Astrocyte (in vitro differentiated cells and primary cell): ENCODE data around the gene CFAP161. TPM values are rescaled to one million over a fixed set of nuclear protein-coding genes. Genes with fewer than 3 reads are reported as not detected.

Experiments
- DNase-seq: peaks from one replicate; pipeline ENCODE4 v3.0.0-alpha.2; 2010; ENCODE audit warnings: low read depth
- FAIRE-seq: peaks from 2 replicates; lab custom pipeline; 2011; peaks lifted over from hg19 to GRCh38; lab: Jason Lieb, UNC
- H2AFZ ChIP-seq: 2 replicates; pipeline ENCODE4 v1.6.0; 2012; ENCODE audit warnings: low read depth, low read length, inconsistent platforms
- H3K27ac ChIP-seq: 2 replicates; pipeline ENCODE4 v1.5.1; 2011; ENCODE audit warnings: low read depth, low read length, inconsistent platforms
- H3K27me3 ChIP-seq: 2 replicates; pipeline ENCODE4 v1.6.0; 2011; ENCODE audit warnings: low read length, inconsistent platforms; ENCODE audit not compliant: insufficient read depth
- H3K36me3 ChIP-seq: 2 replicates; pipeline ENCODE4 v1.5.1; 2011; ENCODE audit warnings: low read length, inconsistent platforms; ENCODE audit not compliant: insufficient read depth
- H3K4me1 ChIP-seq: 2 replicates; pipeline ENCODE4 v1.5.1; 2011; ENCODE audit warnings: low read length, inconsistent platforms; ENCODE audit not compliant: insufficient read depth
- H3K4me2 ChIP-seq: 2 replicates; pipeline ENCODE4 v1.6.0; 2012; ENCODE audit warnings: low read length, inconsistent platforms
- H3K4me3 ChIP-seq: 2 replicates; pipeline ENCODE4 v1.5.1; 2011; ENCODE audit warnings: low read depth, mild to moderate bottlenecking, low read length, inconsistent platforms; ENCODE audit not compliant: insufficient read depth
- H3K79me2 ChIP-seq: 2 replicates; pipeline ENCODE4 v1.6.0; 2012; ENCODE audit warnings: mild to moderate bottlenecking, low read length, inconsistent platforms; ENCODE audit not compliant: insufficient read depth
- H3K9ac ChIP-seq: 2 replicates; pipeline ENCODE4 v1.6.0; 2012; ENCODE audit warnings: mild to moderate bottlenecking, low read length, inconsistent platforms
- H3K9me3 ChIP-seq: 2 replicates; pipeline ENCODE4 v1.5.1; 2012; ENCODE audit warnings: low read depth, mild to moderate bottlenecking, low read length, inconsistent platforms; ENCODE audit not compliant: insufficient read depth
- H4K20me1 ChIP-seq: 2 replicates; pipeline ENCODE4 v1.6.0; 2012; ENCODE audit warnings: low read length, inconsistent platforms; ENCODE audit not compliant: insufficient read depth
- H3K27ac Mint-ChIP-seq: one replicate; pipeline ENCODE4 v1.8.0; 2021; ENCODE audit warnings: mild to moderate bottlenecking, mixed read lengths; ENCODE audit not compliant: unreplicated experiment
- H3K27me3 Mint-ChIP-seq: one replicate; pipeline ENCODE4 v1.8.0; 2021; ENCODE audit warnings: low read depth, mixed read lengths; ENCODE audit not compliant: unreplicated experiment
- H3K36me3 Mint-ChIP-seq: one replicate; pipeline ENCODE4 v1.8.0; 2021; ENCODE audit warnings: low read depth, mixed read lengths; ENCODE audit not compliant: unreplicated experiment
- H3K4me1 Mint-ChIP-seq: one replicate; pipeline ENCODE4 v1.8.0; 2021; ENCODE audit warnings: low read depth, mixed read lengths; ENCODE audit not compliant: unreplicated experiment
- H3K4me3 Mint-ChIP-seq: one replicate; pipeline ENCODE4 v1.8.0; 2021; ENCODE audit warnings: mild to moderate bottlenecking, moderate library complexity, mixed read lengths; ENCODE audit not compliant: unreplicated experiment
- H3K9me3 Mint-ChIP-seq: one replicate; pipeline ENCODE4 v1.8.0; 2021; ENCODE audit warnings: mild to moderate bottlenecking, mixed read lengths; ENCODE audit not compliant: unreplicated experiment
- EZH2 ChIP-seq: IDR thresholded peaks from 2 replicates; pipeline ENCODE4 v1.6.1; 2012; ENCODE audit warnings: mild to moderate bottlenecking, low read length, inconsistent platforms; ENCODE audit not compliant: insufficient read depth
- total RNA-seq: library from RNA; stranded (reverse); gene quantifications from 2 replicates; pipeline ENCODE4 v1.2.1, GENCODE V29; 2021
- TF ChIP-seq, protein P1 (sequence below): IDR thresholded peaks from 2 replicates; pipeline ENCODE4 v1.5.1; 2011; ENCODE audit warnings: low read depth, mild to moderate bottlenecking, inconsistent platforms, low read length, moderate library complexity; ENCODE audit not compliant: insufficient read depth

Gene CFAP161
- total RNA-seq, 1 donor from 2014 or later, result 0.27 TPM

DNA sequence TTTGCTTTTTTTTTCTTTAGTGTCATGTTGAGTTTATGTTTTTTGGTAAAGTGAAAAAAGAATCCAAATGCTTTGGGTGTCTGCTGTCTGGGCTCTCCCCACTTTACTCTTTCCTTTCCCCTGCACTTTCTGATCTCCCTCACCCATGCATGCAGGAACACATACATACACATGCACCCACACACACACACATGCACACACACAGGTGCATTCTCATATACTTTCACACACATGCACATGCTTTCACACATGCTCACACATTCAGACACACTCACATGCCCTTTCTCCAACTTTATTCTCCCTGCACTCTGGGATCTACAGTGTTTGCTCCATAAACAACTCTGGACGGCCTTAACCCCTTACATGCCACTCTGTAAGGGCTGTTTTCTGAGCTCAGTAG, 46.4 kb upstream of the CFAP161 start:
- no peak overlapping the region for H3K9ac ChIP-seq
- Mint-ChIP-seq H3K27ac (no peak overlapping the region), H3K27me3 (no peaks in the 10 kb centered on the region), H3K36me3 (no peaks in the 10 kb centered on the region), H3K4me3 (no peak overlapping the region), H3K9me3 (no peaks in the 10 kb centered on the region), H3K4me1 (peaks cover 16% of the 10 kb centered on the region)
- no peak for FAIRE-seq
- H4K20me1 ChIP-seq, result no peaks in the 10 kb centered on the region
- H2AFZ ChIP-seq, result no peak overlapping the region
- H3K79me2 ChIP-seq, result no peaks in the 10 kb centered on the region
- no peak overlapping the region for H3K4me3 ChIP-seq
- TF ChIP-seq, protein P1, sequence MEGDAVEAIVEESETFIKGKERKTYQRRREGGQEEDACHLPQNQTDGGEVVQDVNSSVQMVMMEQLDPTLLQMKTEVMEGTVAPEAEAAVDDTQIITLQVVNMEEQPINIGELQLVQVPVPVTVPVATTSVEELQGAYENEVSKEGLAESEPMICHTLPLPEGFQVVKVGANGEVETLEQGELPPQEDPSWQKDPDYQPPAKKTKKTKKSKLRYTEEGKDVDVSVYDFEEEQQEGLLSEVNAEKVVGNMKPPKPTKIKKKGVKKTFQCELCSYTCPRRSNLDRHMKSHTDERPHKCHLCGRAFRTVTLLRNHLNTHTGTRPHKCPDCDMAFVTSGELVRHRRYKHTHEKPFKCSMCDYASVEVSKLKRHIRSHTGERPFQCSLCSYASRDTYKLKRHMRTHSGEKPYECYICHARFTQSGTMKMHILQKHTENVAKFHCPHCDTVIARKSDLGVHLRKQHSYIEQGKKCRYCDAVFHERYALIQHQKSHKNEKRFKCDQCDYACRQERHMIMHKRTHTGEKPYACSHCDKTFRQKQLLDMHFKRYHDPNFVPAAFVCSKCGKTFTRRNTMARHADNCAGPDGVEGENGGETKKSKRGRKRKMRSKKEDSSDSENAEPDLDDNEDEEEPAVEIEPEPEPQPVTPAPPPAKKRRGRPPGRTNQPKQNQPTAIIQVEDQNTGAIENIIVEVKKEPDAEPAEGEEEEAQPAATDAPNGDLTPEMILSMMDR, result no peak
- TF ChIP-seq EZH2, result no peak
- peaks cover 10% of the 10 kb centered on the region for H3K4me1 ChIP-seq
- no peaks in the 10 kb centered on the region for H3K27me3 ChIP-seq
- no peaks in the 10 kb centered on the region for H3K9me3 ChIP-seq
- H3K27ac ChIP-seq, result no peak overlapping the region
- H3K4me2 ChIP-seq, result no peak overlapping the region
- no peak for DNase-seq
- H3K36me3 ChIP-seq, result no peaks in the 10 kb centered on the region

DNA sequence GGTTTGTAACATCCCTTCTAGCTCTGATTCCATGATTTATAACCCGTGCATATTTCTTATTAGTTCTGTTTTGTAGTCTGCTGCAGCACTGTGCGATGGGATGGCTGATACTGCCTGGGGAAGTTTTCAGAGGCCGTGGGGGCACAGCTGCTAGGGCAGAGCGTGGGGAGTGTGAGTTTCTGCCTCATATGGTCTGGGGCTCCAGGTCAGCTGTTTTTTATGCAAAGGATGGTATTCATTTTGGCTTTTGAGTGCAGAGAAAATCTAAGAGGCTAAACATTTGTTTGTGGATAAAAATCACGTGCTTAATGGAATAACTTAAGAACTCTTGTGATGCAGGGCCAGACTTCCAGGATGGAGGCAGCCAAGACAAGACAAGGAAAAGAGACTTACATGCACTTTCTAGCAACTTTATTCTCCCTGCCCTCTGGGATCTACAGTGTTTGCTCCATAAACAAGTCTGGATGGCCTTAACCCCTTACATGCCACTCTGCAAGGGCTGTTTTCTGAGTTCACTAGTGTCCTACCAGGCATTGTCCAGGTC, 45.5 kb upstream of the CFAP161 start:
- no peak for DNase-seq
- Histone ChIP-seq H4K20me1 (no peaks in the 10 kb centered on the region), H3K9me3 (no peaks in the 10 kb centered on the region), H3K9ac (no peak overlapping the region), H3K4me3 (no peak overlapping the region), H3K36me3 (no peaks in the 10 kb centered on the region), H3K4me2 (no peak overlapping the region), H3K79me2 (no peaks in the 10 kb centered on the region), H3K27me3 (no peaks in the 10 kb centered on the region), H2AFZ (no peak overlapping the region), H3K27ac (no peak overlapping the region), H3K4me1 (peaks cover 14% of the 10 kb centered on the region)
- no peak for FAIRE-seq
- no peak overlapping the region for H3K4me3 Mint-ChIP-seq
- H3K4me1 Mint-ChIP-seq, result peaks cover 21% of the 10 kb centered on the region
- TF ChIP-seq EZH2, result no peak
- TF ChIP-seq, protein P1, result no peak
- H3K27me3 Mint-ChIP-seq, result no peaks in the 10 kb centered on the region
- H3K36me3 Mint-ChIP-seq, result no peaks in the 10 kb centered on the region
- H3K9me3 Mint-ChIP-seq, result no peaks in the 10 kb centered on the region
- no peak overlapping the region for H3K27ac Mint-ChIP-seq

DNA sequence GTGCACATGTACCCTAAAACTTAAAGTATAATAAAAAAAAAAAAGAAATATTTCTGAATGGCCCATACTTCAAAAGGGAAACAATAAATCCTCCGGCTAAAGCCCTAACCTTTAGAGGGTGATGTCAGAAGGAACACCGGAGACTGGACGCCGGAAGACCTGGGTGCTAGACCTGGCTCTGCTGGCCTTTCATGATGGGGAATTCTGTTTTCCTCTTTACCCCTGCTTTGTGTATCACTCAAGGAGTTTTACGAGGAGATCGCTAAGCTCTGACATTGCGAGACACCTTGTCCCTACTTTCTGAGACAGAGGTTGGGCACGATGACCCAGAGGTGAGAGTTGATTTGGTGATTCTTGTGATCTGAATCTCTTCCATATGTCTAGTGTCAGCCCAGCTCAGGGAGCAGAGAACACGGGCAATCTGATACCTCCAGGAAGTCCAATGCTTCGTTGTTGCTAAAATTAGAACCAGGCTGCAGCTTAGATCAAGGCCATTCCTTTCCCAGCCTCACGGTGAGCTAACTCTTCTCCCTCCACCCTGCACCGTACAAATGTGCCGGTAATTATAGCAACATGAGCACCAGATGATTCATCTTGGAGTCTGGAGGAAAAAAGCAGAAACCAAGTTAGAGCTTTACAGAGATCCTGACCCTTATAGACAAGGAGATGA, 42.0 kb upstream of the CFAP161 start:
- Histone ChIP-seq H3K9ac (peak overlapping the region; percentile 67), H4K20me1 (no peaks in the 10 kb centered on the region), H2AFZ (peak overlapping the region; percentile 30), H3K27me3 (no peaks in the 10 kb centered on the region), H3K9me3 (no peaks in the 10 kb centered on the region), H3K4me1 (peaks cover 14% of the 10 kb centered on the region), H3K4me2 (peak overlapping the region; percentile 79), H3K36me3 (no peaks in the 10 kb centered on the region), H3K4me3 (no peak overlapping the region), H3K79me2 (no peaks in the 10 kb centered on the region), H3K27ac (peak overlapping the region; percentile 88)
- no peak for TF ChIP-seq EZH2
- TF ChIP-seq, protein P1, result no peak
- peak overlapping the region; percentile 93 for H3K27ac Mint-ChIP-seq
- peak; percentile 94 for DNase-seq
- peak overlapping the region; percentile 30 for H3K4me3 Mint-ChIP-seq
- FAIRE-seq, result peak; percentile 99
- peaks cover 3% of the 10 kb centered on the region for H3K27me3 Mint-ChIP-seq
- no peaks in the 10 kb centered on the region for H3K36me3 Mint-ChIP-seq
- no peaks in the 10 kb centered on the region for H3K9me3 Mint-ChIP-seq
- H3K4me1 Mint-ChIP-seq, result peaks cover 15% of the 10 kb centered on the region
